Measurements from ENCODE around the gene MFSD12.
"Not testable (repeated sequence)": the region's sequence is repeated elsewhere in the genome, so short reads cannot be mapped to it uniquely, and the experiment has no call there.

Gene MFSD12

DNA sequence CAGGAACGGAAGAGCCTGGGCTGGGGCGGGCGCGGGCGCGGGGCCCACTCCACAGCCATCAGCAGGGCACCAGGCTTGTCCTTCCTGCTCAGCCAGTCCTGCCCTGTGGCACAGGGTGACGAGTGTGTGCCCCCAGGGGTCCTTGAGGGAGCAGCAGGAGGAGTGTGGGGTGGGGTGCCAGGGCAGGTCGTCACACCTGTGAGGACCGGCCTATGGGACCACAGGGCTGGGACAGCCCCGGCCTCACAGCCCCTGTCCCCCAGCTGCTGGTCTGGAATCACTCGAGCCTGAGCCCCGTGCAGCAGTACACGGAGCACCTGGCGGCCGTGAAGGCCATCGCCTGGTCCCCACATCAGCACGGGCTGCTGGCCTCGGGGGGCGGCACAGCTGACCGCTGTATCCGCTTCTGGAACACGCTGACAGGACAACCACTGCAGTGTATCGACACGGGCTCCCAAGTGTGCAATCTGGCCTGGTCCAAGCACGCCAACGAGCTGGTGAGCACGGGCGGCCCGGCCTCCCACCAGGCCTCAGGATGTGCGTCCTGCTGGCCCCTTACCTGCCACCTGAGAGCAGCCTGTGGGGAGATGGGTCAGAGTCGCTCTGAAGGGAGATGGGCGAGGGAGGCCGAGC, 25.1 kb downstream of the MFSD12 start:
- Histone ChIP-seq H3K36me3 (peaks cover 85% of the 10 kb centered on the region), H3K27ac (no peak overlapping the region), H3K27me3 (no peaks in the 10 kb centered on the region), H3K4me3 (ENCODE audit: low read depth in 1 of 2, low read length in 1 of 2) (no peak overlapping the region), H3K4me1 (ENCODE audit: control insufficient read depth in 1 of 2, insufficient read depth in 1 of 2, low read depth in 1 of 2, low read length in 1 of 2) (no peaks in the 10 kb centered on the region), H3K9me3 (no peaks in the 10 kb centered on the region)
- TF ChIP-seq CTCF (IDR thresholded peaks at IDR 0.05) = no peak

- Histone ChIP-seq H3K27ac (no peak overlapping the region), H3K4me1 (ENCODE audit: control insufficient read depth in 1 of 2, insufficient read depth in 1 of 2, low read depth in 1 of 2, low read length in 1 of 2) (no peaks in the 10 kb centered on the region), H3K4me3 (ENCODE audit: low read depth in 1 of 2, low read length in 1 of 2) (no peak overlapping the region), H3K9me3 (no peaks in the 10 kb centered on the region), H3K27me3 (no peaks in the 10 kb centered on the region), H3K36me3 (peaks cover 88% of the 10 kb centered on the region)
- TF ChIP-seq CTCF (IDR thresholded peaks at IDR 0.05) = no peak
Observed at GRCh38 chr19:3531716-3532115, 25.7 kb downstream of the MFSD12 start.

- H3K27ac ChIP-seq = no peak overlapping the region
- H3K4me3 ChIP-seq (ENCODE audit: low read depth in 1 of 2, low read length in 1 of 2) = no peak overlapping the region
- H3K4me1 ChIP-seq (ENCODE audit: control insufficient read depth in 1 of 2, insufficient read depth in 1 of 2, low read depth in 1 of 2, low read length in 1 of 2) = no peaks in the 10 kb centered on the region
- no peak for TF ChIP-seq CTCF (IDR thresholded peaks at IDR 0.05)
- no peaks in the 10 kb centered on the region for H3K27me3 ChIP-seq
- H3K36me3 ChIP-seq = peaks cover 87% of the 10 kb centered on the region
- H3K9me3 ChIP-seq = no peaks in the 10 kb centered on the region
Observed at GRCh38 chr19:3530389-3530788, 27.0 kb downstream of the MFSD12 start.

DNA sequence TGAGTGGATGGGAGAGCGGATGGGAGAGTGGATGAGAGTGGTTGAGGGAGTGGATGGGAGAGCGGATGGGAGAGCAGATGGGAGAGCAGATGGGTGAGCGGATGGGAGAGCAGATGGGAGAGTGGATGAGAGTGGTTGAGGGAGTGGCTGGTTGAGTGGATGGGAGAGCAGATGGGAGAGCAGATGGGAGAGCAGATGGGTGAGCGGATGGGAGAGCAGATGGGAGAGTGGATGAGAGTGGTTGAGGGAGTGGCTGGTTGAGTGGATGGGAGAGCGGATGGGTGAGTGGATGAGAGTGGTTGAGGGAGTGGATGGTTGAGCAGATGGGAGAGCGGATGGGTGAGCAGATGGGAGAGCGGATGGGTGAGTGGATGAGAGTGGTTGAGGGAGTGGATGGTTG, 28.1 kb downstream of the MFSD12 start:
- not testable (repeated sequence) for H3K4me1 ChIP-seq (ENCODE audit: control insufficient read depth in 1 of 2, insufficient read depth in 1 of 2, low read depth in 1 of 2, low read length in 1 of 2); H3K4me3 ChIP-seq (ENCODE audit: low read depth in 1 of 2, low read length in 1 of 2)
- H3K36me3 ChIP-seq = peaks cover 86% of the 10 kb centered on the region

DNA sequence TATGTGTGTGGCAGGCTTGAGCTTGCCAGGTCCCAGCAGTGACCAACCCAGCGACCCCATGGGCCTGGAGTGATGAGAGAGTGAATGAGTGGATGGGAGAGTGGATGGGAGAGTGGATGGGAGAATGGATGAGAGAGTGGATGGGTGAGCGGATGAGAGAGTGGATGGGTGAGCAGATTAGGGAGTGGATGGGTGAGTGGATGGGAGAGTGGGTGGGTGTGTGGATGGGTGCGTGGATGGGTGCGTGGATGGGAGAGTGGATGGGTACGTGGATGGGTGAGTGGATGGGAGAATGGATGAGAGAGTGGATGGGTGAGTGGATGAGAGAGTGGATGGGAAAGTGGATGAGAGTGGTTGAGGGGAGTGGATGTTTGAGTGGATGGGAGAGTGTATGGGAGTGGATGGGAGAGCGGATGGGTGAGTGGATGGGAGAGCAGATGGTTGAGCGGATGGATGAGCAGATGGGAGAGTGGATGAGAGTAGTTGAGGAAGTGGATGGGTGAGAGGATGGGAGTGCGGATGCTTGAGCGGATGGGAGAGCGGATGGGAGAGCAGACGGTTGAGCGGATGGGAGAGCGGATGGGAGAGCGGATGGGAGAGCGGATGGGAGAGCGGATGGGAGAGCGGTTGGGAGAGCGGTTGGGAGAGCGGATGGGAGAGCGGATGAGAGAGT, 28.7 kb downstream of the MFSD12 start:
- H3K36me3 ChIP-seq = peaks cover 86% of the 10 kb centered on the region

More for the DNA sequence above, 28.1 kb downstream of the MFSD12 start:
- not testable (repeated sequence) for H3K27me3 ChIP-seq, H3K9me3 ChIP-seq, H3K27ac ChIP-seq

More for the DNA sequence above, 28.7 kb downstream of the MFSD12 start:
- no peaks in the 10 kb centered on the region for H3K9me3 ChIP-seq
- no peaks in the 10 kb centered on the region for H3K27me3 ChIP-seq
- no peak for TF ChIP-seq CTCF (IDR thresholded peaks at IDR 0.05)
- no peak overlapping the region for H3K27ac ChIP-seq
- no peak overlapping the region for H3K4me3 ChIP-seq (ENCODE audit: low read depth in 1 of 2, low read length in 1 of 2)
- no peaks in the 10 kb centered on the region for H3K4me1 ChIP-seq (ENCODE audit: control insufficient read depth in 1 of 2, insufficient read depth in 1 of 2, low read depth in 1 of 2, low read length in 1 of 2)

Measured in neutrophil (primary cell).